HG03139 (cell line): ENCODE results near the gene GHRHR.

Experiments used
- ATAC-seq: cut with Tn5 transposase; IDR thresholded peaks from one replicate; pipeline ENCODE4 v1.9.1; 2021; ENCODE audit not compliant: unreplicated experiment

Gene GHRHR

GRCh38 chr7:30963842-30964241 is at the start of gene GHRHR:
TSS of gene GHRHR (plus strand) at chr7:30963953. CDS start at chr7:30964069, 116 bp downstream.
- no peak for ATAC-seq

DNA sequence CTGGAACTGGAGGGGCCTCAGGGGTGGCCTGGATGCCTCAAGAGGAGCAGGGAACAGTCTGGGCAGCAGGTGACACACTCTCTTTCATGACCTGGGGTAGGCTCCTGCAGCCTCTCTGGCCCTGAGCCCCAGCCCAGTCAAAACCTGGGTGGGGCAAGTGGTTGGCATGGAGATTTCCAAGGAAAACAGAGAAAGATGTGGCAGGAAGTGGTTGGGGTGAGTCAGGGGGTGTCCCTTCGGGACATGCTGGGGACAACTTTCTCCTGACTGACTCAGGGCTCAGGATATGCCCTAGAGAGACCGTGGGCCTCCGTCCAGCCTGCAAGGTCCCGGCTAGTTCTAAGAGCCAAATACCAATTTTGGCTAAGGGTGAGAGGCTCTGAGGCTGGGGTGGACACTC is 49.2 kb upstream of the GHRHR start:
- no peak for ATAC-seq

GRCh38 chr7:30915005-30915601 is 48.6 kb upstream of the GHRHR start:
- no peak for ATAC-seq

- no peak for ATAC-seq
Measured at GRCh38 chr7:30915751-30916150, 48.0 kb upstream of the GHRHR start.

- no peak for ATAC-seq
Measured at GRCh38 chr7:30916255-30916654, 47.5 kb upstream of the GHRHR start.

- ATAC-seq = no peak
Measured at GRCh38 chr7:30916767-30917166, 47.0 kb upstream of the GHRHR start.

DNA sequence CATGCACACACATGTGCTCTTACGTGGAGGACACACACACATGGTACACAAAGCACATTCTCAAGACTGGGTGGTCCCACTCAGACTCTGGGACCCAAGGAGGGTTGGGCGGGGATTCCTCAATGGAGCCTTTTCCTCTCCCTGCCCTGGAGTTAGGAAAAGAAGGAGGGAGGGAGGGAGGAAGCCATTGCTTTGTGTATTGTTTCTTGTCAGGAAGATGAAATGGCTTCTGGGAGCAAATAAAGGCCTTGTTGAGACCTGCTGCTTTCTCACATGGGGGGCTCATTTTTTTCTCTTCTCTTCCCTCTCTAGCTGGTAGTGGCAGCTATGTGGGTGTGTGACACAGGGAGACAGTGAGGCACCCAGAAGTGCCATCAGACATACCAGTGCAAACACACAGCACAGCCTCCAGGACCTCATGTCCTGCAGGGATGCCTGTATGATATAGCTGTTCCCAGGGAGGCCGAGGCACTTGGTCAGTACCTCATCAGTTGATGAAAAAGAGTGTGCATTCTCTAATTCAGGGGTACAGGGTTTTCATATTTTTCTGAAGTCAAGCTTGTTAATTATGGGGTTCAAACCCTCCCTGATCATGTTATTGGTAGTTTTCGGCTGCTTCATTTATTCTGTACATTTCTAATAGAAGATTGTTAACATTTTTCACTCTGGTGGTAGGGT is 46.4 kb upstream of the GHRHR start:
- ATAC-seq = no peak

- no peak for ATAC-seq
Measured at GRCh38 chr7:30918676-30919075, 45.1 kb upstream of the GHRHR start.

GRCh38 chr7:30920021-30920583 is 43.7 kb upstream of the GHRHR start:
- ATAC-seq = no peak

DNA sequence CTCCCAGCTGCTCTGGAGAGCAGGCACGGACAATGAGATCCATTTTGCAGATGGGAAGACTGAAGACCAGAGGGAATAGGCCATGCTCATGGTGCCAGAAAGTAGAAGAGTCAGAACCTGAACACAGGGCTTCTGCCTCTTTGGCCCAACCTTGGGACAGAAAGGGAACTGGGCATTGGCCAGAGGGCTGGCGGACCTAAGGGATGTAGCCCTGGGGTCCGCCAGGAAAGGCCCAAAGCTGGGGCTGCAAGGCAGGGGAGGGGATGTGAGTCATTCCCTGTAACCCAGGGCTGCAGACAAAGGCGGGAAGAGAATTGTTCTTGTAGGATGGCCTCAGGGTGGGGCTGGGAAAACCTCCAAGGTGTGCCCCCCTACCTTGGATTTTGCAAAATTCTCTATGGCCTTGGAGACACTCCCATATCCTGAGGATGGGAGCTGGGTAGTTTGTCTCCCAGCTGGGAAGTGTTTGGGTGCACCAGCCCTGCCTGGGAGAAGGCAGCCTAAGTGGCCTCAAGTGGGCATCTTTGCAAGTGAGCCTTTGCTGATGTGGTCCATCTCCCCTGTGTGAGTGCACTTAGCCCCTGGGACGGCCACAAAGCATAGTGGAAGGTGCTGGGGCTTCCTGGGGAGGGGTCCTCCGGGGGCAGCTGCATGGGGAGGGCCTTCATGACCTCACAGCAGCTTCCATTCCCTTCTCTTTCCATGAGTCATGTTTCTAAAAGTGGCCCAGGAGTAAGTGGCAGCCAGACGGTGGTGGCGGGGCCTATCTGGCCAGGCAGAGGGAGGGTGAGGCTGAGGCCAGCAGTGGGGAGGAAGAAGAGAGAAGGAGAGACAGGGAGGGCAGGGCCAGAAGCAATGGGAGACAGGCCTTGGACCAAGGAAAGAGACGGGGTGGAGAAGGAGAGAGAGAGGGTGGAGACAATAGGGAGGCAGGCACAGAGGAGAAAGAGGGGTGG is 42.9 kb upstream of the GHRHR start:
- ATAC-seq = no peak

GRCh38 chr7:30921540-30922401 is 42.0 kb upstream of the GHRHR start:
- no peak for ATAC-seq

DNA sequence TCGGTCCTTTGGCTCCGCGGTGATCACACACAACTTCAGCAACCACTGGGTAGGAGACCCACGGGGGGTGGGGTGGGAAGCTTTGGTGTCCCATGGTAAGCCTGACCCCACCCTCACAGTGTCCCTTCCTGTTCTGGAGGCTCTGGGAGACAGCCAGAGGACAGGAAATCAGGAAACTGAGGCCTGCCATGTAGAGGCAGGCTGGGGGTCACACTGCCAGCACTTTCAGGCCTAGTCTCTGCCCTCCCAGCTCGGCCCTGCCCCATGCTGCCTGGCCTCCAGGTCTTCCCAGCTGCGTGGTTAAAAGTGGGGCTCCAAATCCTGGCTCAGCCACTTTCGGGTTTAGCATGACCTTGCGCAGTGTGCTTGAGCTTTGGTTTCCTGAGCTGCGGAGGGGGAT is 41.2 kb upstream of the GHRHR start:
- no peak for ATAC-seq

- ATAC-seq = no peak
Measured at GRCh38 chr7:30923009-30923773, 40.6 kb upstream of the GHRHR start.

GRCh38 chr7:30923774-30924413 is 39.9 kb upstream of the GHRHR start:
- no peak for ATAC-seq

DNA sequence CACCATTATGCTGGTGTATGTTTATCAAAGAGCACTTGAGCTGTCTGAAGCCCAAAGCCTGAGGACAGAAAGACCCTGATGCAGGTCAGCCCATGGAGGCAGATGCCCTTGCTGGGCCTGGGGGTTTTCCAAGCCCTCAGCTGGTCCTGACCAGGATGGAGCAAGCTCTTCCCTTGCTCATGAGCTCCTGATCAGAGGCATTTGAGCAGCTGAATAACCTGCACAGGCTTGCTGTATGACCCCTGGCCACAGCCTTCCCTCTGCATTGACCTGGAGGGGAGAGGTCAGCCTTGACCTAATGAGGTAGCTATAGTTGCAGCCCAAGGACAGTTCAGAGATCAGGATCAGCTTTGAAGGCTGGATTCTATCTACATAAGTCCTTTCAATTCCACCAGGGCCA is 39.1 kb upstream of the GHRHR start:
- ATAC-seq = no peak

DNA sequence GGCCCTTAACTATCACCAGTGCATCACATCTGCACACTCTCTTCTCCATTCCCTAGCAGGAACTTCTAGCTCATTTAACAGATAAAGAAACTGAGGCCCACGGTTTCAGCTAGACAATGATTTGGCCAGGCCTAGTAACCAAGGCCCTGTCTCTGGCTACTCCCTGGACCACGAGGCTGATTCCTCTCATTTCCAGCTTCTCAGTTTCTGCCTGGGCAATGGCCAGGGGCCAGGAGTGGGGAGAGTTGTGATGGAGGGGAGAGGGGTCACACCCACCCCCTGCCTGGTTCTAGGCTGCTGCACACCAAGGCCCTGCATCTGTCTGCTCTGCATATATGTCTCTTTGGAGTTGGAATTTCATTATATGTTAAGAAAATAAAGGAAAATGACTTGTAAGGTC is 38.6 kb upstream of the GHRHR start:
- ATAC-seq = no peak

DNA sequence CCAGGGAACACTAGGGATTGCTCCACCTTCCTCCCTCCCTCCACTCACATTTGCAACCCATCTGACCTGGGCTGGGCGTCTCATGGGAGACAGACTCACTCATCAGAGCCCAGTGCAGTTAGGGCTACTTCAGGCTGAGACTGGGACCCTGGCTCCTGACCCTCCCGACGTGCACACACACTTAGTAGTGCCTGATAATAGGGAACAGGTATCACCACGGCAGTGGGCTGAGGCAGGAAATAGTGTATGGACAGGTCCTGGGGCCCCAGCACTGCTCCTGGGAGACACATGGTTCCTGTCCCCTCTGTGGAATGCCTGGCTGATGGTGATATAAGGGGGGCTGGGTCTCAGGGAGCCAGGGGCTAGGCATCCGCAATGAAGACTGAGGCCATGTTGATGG is 37.8 kb upstream of the GHRHR start:
- no peak for ATAC-seq

DNA sequence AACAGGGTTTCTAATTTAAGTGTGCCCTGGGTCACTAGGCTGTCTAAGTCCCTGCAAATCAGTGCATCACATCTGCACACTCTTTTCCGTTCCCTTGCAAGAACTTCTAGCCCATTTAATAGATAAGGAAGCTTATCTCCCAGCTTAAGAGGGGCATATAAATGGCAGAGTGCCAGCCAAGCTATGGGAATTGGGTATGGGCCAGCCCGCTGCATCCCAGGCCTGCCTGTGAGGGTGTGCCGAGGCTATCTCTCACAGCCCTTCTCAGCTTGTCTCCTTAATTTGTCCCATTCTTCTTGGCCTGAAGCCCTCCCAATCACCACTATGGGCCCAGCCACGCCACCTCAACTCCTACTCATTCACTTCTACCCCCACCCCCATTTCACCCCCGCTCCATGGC is 37.4 kb upstream of the GHRHR start:
- ATAC-seq = no peak

DNA sequence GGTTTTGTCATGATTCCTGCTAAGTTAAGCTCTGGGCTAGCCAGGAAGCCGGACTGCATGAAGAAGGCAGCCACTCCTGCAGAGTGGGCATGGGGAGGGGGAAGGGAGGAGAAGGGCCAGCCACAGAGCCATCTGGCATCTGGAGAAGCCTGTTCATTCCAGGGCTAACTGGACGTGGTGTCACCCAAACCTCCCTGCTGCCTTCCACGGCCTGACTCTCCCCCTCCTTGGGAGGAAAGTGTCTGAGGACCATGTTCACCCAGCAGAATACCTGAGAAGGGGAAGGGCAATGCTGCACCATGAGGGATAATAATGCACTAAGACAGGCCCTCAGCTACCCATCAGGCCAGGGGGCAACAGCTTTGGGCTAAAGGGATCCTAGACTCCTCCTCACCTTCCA is 36.7 kb upstream of the GHRHR start:
- ATAC-seq = no peak
